G401.6 (cell line): ENCODE data around the gene CCDC169.
A peak's percentile ranks its signal among the peaks of the same experiment; 100 is the strongest.
"Not testable (repeated sequence)": the region's sequence is repeated elsewhere in the genome, so short reads cannot be mapped to it uniquely, and the experiment has no call there.

ENCODE experiments used
- FAIRE-seq: peaks from 2 replicates; lab custom pipeline; 2012; peaks lifted over from hg19 to GRCh38; lab: Jason Lieb, UNC

CCDC169 gene

DNA sequence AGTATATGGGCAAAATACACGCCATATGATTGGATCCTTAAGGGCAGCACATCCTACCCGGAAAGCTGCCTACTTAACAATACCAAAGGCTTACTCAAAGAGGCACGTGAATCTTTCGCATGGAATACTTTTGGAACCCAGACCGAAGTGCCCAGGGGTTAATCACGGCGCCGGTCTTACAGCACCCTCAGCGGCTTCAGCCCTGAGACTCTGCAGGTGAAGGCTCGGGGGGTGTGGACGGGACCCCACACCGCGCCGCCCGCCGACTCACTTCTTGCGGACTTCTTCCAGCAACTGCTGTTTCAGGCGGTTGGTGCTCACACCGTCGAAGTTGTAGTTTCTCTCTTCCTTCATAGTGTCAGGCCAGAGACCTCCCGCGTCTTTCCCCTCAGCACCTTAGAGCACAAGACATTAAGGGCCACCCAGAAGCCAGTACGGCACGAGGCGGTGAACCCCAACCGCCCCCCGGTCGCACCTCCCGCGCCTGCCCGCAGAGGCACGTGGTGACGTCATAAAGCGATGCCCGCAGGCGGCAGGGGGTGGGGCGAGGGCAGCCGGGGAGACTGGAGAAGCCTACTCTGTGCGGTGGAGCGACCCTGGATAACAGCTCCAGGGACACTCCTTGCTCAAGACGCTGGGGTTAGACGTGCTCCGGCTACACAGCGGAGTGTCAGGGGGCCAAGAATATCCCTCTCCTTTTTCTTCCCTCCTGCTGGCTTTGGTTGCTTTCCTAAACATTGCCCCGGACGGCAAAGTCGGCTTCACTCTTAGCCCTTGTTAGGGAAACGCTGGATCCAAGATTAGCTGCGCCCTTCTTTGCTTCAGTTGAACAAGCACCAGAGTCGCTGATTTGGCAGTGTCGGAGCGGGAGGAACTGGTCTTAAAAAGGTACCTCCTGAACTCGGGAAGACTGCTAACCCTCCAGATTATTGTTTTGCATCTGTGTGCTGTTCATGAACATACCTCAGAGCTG is at the start of gene CCDC169:
CCDC169 (minus strand) TSS at position 449 of the 973 bp plus-strand sequence; CDS start at position 354, 95 bp downstream.
- FAIRE-seq, result no peak

DNA sequence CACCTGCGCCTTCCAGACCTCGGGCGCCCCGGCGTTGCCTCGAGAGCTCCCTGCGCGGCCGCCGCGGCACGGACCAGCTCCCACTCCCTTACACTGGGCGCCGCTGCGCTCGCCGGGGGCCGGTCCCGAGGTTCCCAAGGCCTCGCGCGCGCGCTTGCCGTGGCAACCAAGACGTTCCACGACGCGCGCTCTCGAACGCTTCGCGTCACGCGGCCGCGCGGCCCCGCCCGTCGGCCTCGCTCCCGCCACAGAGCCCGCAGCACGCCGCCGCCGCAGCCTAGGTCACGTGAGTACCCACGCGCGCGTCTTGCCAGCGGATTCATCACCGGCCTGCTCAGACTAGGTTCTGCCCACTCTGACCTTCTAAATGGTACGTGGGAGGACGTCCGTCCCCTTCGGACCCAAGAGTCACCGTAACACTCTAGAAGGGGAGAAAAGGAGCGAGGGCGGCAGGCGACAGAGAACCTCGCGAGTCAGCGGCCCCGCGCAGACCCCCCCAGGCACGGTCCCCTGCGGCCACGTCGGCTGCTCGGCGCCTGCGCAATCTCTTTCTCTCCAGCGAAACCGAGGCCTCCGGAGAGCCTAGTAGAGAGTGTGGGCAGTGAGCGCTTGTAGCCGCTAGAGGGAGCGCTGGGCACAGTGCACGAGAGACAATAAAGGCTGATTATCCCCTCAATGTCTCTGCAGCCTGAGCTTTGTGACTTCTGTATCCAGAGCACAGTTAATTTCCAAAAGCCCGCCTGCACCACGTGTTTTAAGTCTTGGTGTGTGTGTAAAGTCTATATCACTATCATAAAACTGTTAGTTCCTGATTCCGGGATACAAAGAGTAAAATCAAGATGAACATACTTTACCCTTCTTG is 48.8 kb upstream of the CCDC169 start, which contains the start of gene SPART:
SPART (minus strand) TSS at position 173 of the 862 bp plus-strand sequence. CDS start 10,564 bp downstream, outside the sequence.
- no peak for FAIRE-seq

DNA sequence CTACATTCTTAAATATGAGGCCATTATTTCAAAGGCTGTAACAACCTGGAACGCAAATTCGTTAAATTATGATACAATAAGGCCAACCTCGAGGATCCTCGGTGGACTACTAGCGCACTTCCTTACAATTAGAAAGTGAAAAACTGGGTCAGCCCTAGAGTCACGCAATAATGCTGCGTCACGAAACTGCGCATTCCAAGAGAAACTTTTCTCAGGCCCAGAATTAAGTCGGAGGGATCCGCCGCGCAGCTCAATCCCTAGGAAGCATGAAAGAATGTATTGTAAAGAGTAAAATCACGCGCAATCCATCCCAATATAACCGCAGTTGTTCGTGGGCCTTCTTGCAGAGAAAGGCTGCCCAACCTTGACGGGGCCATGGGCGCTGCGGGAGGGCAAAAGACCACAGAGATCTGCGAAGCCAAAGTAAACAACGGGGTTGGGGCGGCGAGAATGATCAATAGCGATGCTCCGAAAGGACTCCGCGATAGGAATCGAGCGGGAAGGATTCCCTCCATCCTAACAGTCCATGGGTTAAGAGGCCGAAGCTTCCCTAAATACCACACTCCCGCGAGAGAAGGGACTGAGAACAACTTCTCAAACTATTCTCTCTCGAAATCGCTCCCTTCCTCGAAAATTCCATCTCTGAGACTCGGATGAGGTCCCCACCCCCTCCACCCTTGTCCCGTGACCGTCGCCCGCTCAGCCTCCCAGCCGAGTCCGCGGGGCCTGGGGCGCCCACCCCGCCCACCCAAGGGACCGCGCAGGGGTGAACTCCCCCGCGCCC is 48.0 kb upstream of the CCDC169 start:
- no peak for FAIRE-seq

DNA sequence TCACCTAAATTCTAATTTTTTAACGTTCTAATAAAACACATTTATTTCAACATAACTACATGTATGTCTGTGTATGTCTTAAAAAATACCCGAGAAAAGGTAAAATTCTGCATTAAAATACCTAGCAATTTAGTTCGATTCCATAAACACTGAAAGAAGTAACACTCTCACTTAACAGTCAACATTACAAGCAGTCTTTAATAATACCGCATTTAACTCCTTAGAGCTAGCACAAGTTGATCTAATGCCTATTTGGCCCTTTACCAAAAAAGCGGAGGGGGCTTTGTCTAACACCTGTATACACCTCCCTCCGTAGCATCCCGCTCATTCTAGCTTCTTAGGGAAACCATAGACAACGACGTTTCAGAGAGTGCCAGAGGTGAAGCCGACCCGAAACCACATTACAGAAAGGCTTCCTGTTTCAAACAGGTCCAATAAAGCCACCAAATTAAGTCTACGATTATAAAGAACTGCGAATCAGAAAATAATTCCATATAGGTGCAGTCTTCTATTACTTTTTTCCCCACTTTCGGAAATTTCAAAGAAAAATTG is 47.3 kb upstream of the CCDC169 start:
- FAIRE-seq, result no peak

DNA sequence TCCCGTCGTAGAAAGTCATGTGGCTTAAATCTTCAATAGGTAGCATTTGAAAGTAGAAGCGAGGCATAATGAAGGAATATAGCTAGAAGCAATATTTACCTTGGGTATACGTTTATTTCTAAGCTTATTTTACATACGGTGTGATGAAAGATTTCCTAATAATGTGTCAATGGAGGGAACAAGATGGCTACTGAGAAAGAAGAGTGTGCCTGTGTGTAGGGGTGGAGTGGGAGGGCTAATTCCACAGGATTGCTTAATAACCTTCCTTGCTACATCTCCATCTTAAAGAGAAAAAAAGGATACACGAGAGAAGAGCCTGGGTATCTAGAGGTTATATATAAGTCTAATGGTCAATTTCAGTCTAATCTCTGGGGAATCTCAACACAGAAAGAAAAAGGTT is 46.6 kb upstream of the CCDC169 start:
- no peak for FAIRE-seq

DNA sequence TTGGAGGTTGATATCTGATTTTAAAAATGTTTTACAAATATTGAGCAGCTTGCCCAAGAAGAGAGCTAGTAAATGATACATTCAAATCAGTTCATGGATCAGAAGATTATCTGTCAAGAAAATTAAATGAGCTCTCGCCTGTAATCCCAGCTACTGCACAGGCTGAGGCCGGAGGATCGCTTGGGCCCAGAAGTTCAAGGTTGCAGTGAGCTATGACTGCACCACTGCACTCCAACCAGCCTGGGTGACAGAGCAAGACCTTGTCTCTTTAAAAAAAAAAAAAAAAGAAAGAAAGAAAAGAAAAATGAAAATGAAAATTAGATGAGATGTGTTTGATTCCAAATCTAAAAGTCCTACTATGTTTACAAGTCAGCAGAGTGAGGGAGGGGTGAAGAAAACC is 46.2 kb upstream of the CCDC169 start:
- no peak for FAIRE-seq

DNA sequence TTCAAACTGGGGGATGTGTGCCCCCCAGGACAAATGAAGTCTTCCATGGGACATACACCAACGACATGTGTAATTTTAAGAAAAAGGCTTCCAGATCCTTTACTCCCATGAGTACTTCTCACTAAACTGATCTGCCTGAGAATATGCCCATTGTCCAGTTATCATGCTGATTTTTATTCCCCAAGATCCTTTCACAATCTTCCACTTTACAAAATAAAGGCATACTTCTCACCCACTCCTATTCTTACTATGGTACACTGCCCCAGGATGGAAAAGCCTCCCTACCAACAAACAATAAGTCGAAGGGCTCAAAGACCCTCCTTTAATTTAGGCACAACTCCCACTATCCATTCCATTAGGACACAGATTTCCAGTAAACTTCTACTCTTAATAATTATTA is 45.1 kb upstream of the CCDC169 start:
- no peak for FAIRE-seq

DNA sequence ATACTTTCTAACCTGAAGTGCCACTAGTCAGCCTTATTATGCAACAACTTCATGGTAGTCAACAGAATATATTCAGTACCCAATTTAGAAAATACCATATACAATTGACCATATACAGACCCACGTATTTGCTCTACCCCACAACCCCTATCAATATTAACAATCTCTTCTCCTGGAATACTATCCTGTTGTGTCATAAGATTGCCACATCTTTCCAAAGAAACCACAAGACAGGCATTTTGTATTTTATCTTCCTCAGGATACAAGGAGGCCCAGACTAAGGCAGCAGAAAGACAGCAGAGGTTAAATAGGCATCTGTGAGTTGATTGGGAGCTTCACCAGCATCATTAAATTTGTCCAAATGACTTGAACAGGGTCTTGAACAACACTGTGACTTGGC is 44.1 kb upstream of the CCDC169 start:
- FAIRE-seq, result no peak

DNA sequence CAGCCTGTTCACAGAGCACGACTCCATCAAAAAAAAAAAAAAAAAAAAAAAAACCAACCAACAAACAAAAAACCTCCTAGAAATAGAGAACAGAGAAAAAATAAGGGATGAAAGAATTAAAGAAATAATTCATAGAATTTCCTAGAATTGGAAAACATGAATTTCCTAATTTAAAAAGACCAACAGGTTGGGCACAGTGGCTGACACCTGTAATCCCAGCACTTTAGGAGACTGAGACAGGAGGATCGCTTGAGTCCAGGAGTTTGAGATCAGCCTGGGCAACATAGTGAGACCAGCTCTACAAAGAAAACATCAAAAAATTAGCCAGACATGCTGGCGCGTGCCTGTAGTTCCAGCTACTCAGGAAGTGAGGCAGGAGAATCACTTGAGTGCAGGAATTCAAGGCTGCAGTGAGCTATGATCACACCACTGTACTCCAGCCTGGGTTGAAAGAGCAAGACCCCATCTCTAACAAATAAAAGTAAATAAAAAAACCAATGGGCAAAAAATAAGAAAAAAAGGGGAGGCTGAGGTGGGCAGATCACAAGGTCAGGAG is 42.1 kb upstream of the CCDC169 start:
- FAIRE-seq, result no peak

DNA sequence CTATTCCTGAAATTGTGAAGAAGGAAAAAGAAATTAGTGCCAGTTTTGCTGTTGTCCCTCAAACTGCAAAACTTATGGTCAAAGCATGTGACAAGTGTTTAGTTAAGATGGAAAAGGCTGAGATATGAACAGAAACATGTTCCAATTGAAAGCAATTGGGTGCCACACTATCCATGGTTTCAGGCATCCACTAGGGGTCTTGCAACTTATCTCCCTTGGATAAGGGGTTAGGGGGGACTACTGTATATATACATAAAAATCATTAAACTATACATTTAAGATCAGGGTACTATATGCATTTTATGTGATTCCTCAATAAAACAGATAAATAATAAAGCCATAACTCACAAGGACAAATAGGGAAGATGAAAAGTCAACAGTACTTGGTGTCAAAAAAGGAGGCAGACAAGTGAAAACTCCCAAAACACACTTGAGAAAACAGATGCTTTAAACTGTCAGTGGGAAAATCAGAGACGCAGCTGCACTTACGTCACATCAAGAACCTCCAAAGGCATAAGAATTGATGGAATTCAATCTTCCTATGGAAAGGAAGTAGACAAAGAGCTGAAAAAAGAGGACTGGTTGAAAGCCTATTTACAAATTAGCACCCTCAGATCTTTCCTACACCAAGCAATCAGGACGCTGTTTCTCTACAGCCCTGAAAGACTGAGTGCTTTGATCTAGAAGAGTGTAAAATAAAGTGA is 40.5 kb upstream of the CCDC169 start:
- no peak for FAIRE-seq

DNA sequence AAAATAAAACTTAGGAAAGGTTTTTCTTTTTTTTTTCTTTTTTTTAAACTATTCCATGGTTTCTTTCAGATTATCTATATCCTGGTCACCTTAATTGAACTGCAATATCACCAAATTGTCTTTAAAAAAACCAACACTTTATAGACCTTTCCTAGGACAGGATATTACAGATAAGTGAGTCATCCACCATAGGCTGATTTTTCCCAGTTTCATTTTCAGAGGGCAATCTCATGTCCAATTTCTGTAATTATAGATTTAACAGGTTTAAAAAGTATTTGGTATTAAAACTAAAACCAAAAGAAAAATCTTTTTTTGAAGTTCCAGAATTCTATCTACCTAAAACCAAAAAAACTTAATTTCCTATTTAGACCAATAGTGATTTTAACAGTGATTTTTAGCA is 35.4 kb upstream of the CCDC169 start:
- FAIRE-seq, result peak; percentile 3

DNA sequence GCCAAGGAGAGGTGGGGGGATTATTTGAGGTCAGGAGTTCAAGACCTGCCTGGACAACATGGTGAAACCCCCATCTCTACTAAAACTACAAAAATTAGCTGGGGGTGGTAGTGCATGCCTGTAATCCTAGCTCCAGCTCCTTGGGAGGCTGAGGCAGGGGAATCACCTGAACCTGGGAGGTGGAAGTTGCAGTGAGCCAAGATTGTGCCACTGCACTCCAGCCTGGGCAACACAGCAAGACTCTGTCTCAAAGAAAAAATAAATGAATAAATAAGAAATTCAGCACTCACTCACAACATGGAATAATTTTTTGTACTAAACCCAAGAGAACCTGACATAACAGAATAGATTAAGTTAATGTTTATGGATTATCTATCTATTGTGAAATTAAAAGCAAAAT is 34.6 kb upstream of the CCDC169 start:
- not testable (repeated sequence) for FAIRE-seq

DNA sequence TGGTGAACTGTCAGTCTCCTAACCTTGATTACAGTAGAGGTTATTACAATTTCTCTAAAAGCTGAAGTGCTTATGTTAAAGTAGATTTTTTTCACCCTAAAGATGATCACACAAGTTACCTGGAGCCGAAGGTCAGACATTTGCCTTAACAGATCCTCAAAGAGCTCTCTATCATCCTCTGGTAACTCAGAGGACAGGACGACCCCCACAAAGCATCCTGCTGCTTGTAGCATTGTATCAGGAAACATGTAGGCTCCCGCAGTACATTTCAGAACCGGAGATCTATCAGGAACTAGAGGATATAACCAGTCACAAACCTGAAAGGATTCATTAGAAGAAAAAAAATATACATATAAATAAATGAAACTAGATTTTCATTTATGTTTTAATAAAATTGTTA is 33.7 kb upstream of the CCDC169 start:
- no peak for FAIRE-seq

DNA sequence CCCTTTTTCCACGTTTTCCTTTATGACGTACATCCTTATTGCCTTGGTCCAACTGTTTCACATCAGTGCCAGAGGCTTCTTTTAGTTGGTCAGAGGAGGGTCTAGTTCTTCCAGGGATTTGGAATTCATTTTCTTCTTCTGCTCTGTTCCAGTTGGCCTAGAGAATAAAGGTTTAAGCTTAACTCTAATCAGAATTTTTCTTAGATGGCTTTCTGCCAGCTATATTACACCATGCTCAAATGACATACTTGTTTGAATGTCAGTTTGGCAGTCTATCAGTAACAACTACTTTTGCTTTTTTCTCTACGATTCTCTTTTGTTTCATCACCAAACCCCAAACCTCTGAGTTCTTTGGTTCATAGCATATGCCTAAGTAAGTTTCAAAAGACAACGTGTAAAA is 31.7 kb upstream of the CCDC169 start:
- no peak for FAIRE-seq

DNA sequence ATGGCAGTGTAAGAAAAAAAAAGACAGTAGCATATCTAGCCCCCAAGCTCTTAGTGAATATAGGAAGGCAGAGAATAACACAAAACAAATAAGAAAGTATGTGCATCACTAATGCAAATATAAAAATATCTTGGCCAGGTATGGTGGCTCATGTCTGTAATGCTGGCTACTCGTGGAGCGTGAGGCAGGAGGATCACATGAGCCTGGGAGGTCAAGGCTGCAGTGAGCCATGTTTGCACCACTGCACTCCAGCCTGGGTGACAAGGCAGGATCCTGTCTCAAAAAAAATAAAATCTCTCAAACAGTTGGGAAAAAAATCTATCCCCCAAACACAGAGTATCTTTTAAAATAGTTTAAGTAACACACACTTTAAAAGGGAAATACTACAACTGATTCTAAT is 31.2 kb upstream of the CCDC169 start:
- no peak for FAIRE-seq

DNA sequence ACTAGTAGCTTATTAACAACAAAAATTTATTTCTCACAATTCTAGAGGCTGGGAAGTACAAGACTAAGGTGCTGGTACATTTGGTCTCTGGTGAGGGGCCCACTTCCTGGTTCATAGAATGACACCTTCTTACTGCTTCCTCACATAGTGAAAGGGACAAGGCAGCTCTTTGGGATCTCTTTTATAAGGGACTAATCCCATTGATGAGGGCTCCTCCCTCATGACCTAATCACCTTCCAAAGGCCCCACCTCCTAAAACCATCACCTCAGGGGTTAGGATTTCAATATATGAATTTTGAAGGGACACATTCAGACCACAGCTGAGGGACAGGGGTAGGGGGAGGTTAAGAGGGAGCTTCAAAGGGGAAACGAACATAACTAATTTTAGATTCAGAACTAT is 28.3 kb upstream of the CCDC169 start:
- FAIRE-seq, result no peak

DNA sequence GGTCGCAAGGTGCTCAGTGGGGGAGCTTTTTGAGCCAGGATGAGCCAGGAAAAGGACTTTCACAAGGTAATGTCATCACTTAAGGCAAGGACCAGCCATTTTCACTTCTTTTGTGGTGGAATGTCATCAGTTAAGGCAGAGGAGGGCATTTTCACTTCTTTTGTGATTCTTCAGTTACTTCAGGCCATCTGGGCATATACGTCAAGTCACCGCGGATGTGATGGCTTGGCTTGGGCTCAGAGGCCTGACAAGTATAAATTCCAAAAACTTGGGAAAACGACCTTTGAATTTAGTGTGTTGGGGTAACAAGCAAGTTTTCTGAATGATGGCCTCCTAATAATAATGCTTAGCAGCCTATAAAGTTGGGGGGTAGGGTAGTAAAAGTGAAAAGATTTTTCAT is 27.3 kb upstream of the CCDC169 start:
- not testable (repeated sequence) for FAIRE-seq

DNA sequence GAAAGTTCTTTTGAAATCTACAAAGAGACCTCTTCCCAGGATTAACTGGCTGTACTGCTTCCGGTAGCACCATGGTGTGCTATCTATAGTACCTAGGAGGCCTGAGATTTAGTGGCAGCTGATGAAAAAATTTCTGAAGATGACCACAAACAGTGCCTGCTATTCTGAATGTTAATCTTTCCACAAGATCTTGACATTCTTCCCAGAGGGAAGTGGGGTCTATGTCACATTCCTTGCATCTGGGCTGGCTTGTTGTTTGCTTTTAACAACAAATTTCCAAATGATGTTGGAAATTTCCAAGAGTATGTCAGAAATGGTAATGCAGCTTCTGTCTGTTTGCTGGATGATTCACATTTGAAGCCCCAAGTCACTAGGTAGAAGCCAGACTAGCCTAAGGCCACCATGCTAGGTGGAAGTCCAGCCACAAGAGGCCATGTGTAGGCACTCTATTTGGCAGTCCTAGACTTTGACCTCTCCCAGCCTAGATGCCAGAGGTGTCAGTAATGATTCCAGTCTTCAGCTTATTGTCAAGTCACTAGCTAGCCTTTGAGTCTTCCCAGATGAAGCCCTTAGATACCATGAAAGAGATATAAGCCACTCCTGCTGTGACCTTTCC is 26.4 kb upstream of the CCDC169 start:
- FAIRE-seq, result no peak

DNA sequence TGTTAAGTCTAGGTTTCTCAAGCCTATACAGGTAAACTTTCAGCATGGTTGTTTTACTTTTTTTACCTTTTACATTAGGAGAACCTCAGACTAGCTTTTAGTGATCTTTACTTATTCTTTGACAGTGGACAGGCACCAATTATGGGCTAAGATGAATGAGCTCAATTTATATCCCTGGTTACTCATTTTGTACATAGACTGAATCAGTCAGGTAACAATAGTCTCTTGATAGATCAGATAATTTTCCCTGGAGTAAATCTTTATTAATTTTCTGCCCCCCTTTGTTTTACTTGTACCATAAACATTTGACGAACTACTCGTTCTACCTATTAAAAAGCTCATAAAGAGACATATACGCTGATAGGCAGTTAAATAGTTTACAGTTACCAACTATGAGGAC is 25.8 kb upstream of the CCDC169 start:
- no peak for FAIRE-seq

DNA sequence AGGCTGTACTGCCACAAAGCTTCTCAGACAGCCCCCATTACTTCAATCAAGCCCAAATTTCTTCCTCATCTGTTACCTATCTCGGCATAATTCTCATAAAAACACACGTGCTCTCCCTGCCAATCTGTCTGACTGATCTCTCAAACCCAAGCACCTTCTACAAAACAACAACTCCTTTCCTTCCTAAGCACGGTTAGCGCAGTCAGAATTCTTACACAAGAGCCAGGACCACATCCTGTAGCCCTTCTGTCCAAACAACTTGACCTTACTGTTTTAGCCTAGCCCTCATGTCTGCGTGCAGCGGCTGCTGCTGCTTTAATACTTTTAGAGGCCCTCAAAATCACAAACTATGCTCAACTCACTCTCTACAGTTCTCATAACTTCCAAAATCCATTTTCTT is 22.2 kb upstream of the CCDC169 start:
- not testable (repeated sequence) for FAIRE-seq
